Esophagus squamous epithelium (tissue), 5 donors: ENCODE data around the gene ASIC2. TPM values are rescaled to one million over a fixed set of nuclear protein-coding genes. Genes with fewer than 3 reads are reported as not detected.

Experiments used
- DNase-seq: peaks from one replicate; lab custom pipeline; 2025; lab: John Stamatoyannopoulos, UW
- H3K27ac ChIP-seq, 4 donors: fragments of 200-600 bp; sonication (generic); one replicate each; pipeline ENCODE4 v1.5.1; 2016 to 2019; ENCODE audit warnings: mild to moderate bottlenecking in 1 of 4
- H3K27me3 ChIP-seq, 4 donors: fragments of 200-600 bp; sonication (generic); 1 replicate in 3 of 4; 2 replicates in 1 of 4; pipeline versions ENCODE4 v1.5.1 to v1.6.0; 2017 to 2021; ENCODE audit warnings: antibody characterized with exemption in 1 of 4
- H3K36me3 ChIP-seq, 3 donors: fragments of 200-600 bp; sonication (generic); one replicate each; pipeline ENCODE4 v1.5.1; 2016 to 2019
- H3K4me1 ChIP-seq, 3 donors: fragments of 200-600 bp; sonication (generic); one replicate each; pipeline ENCODE4 v1.5.1; 2017 to 2019
- H3K4me3 ChIP-seq, 4 donors: fragments of 200-600 bp; sonication (generic); 1 replicate in 3 of 4; 2 replicates in 1 of 4; pipeline ENCODE4 v1.5.1; 2016 to 2019; ENCODE audit warnings: mild to moderate bottlenecking in 2 of 4, moderate library complexity in 1 of 4
- H3K9me3 ChIP-seq, 3 donors: fragments of 200-600 bp; sonication (generic); one replicate each; pipeline ENCODE4 v1.5.1; 2016 to 2019
- POLR2A ChIP-seq, 4 donors: fragments of 450-650 bp; IDR thresholded peaks; one replicate each; pipeline ENCODE4 v1.6.1; 2017; ENCODE audit warnings: antibody characterized with exemption in 4 of 4, mild to moderate bottlenecking in 4 of 4, moderate library complexity in 3 of 4
- WGBS, 2 donors: methylation state at CpG; one replicate each; pipeline ENCODE4 v1.1.5; 2018; 5-methylcytosine and 5-hydroxymethylcytosine counted together
- intact Hi-C: fragments of 100-400 bp; cut with DNase I; formaldehyde crosslinking; loops from one replicate; pipeline ENCODE4 v1.15.0; 2022
- total RNA-seq, 4 donors: library from RNA; depleted of rRNA; stranded (reverse); fragments of >200 nt; gene quantifications; one replicate each; pipeline ENCODE4 v1.1.0, GENCODE V29; 2016
- TF ChIP-seq, protein P1 (sequence below), 6 experiments: fragments of 450-650 bp in 4 of 6; fragments of 200-600 bp in 2 of 6; sonication (generic) in 2 of 6; IDR thresholded peaks; one replicate each; pipeline ENCODE4 v1.5.1; 2016 to 2019; ENCODE audit warnings: antibody characterized with exemption in 6 of 6, mild to moderate bottlenecking in 4 of 6, moderate library complexity in 4 of 6
- donor health status: DM: yes; HTN: yes; CAD: no.

The ASIC2 gene
- total RNA-seq, 4 donors from 2014 or later: 0.29 TPM; not detected in 3

- Histone ChIP-seq H3K36me3 (no peaks in the 10 kb centered on the region), H3K4me3 (no peak overlapping the region), H3K27me3 (peaks cover 0 to 65% (median 0%) of the 10 kb centered on the region in 4 donors), H3K27ac (no peak overlapping the region), H3K9me3 (no peaks in the 10 kb centered on the region), H3K4me1 (no peaks in the 10 kb centered on the region)
- intact Hi-C loops: no loop called here
- 62 to 70% methylated on average over 8 to 9 of the region's 9 CpGs for whole genome bisulfite sequencing, 2 donors
- TF ChIP-seq POLR2A (IDR thresholded peaks at IDR 0.05): no peak
- TF ChIP-seq, protein P1, sequence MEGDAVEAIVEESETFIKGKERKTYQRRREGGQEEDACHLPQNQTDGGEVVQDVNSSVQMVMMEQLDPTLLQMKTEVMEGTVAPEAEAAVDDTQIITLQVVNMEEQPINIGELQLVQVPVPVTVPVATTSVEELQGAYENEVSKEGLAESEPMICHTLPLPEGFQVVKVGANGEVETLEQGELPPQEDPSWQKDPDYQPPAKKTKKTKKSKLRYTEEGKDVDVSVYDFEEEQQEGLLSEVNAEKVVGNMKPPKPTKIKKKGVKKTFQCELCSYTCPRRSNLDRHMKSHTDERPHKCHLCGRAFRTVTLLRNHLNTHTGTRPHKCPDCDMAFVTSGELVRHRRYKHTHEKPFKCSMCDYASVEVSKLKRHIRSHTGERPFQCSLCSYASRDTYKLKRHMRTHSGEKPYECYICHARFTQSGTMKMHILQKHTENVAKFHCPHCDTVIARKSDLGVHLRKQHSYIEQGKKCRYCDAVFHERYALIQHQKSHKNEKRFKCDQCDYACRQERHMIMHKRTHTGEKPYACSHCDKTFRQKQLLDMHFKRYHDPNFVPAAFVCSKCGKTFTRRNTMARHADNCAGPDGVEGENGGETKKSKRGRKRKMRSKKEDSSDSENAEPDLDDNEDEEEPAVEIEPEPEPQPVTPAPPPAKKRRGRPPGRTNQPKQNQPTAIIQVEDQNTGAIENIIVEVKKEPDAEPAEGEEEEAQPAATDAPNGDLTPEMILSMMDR (IDR thresholded peaks at IDR 0.05): no peak
- no peak for DNase-seq
Observed at GRCh38 chr17:33055171-33055611, 237.9 kb downstream of the ASIC2 start.

GRCh38 chr17:33054412-33054811 lies 238.7 kb downstream of the ASIC2 start:
- H3K27ac ChIP-seq: no peak overlapping the region
- TF ChIP-seq, protein P1 (IDR thresholded peaks at IDR 0.05): no peak
- no peak for TF ChIP-seq POLR2A (IDR thresholded peaks at IDR 0.05)
- H3K36me3 ChIP-seq: no peaks in the 10 kb centered on the region
- peaks cover 0 to 68% (median 0%) of the 10 kb centered on the region in 4 donors for H3K27me3 ChIP-seq
- no peaks in the 10 kb centered on the region for H3K9me3 ChIP-seq
- no peak overlapping the region for H3K4me3 ChIP-seq
- H3K4me1 ChIP-seq: no peaks in the 10 kb centered on the region
- intact Hi-C loops: no loop called here
- WGBS, 2 donors: 65 to 68% methylated on average over 3 to 5 of the region's 5 CpGs
- no peak for DNase-seq

DNA sequence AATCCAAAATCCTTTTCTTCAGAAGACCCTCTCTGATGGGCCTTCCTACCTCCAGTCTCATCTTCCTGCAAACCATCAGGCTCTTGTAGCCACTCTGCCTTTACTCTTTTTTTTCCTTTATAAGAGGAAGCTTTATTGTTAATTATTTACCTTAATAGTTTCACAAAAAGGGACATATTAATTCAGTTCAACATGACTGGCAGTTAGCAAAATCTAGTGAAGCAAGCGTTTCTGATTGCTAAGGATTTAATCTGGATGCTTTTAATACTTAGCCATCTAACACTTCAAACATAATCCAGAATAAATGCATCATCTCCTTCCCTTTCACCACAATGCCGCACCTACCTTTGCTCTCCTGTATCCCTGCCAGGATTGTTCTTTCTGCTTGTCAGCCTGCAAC lies 239.4 kb downstream of the ASIC2 start:
- WGBS, 2 donors: 34 to 49% methylated on average over 2 of the region's 2 CpGs
- H3K27ac ChIP-seq: no peak overlapping the region
- peaks cover 0 to 75% (median 0%) of the 10 kb centered on the region in 4 donors for H3K27me3 ChIP-seq
- no peak overlapping the region for H3K4me3 ChIP-seq
- TF ChIP-seq POLR2A (IDR thresholded peaks at IDR 0.05): no peak
- TF ChIP-seq, protein P1 (IDR thresholded peaks at IDR 0.05): no peak
- H3K9me3 ChIP-seq: no peaks in the 10 kb centered on the region
- DNase-seq: no peak
- no peaks in the 10 kb centered on the region for H3K36me3 ChIP-seq
- no peaks in the 10 kb centered on the region for H3K4me1 ChIP-seq
- intact Hi-C loops: no loop called here

DNA sequence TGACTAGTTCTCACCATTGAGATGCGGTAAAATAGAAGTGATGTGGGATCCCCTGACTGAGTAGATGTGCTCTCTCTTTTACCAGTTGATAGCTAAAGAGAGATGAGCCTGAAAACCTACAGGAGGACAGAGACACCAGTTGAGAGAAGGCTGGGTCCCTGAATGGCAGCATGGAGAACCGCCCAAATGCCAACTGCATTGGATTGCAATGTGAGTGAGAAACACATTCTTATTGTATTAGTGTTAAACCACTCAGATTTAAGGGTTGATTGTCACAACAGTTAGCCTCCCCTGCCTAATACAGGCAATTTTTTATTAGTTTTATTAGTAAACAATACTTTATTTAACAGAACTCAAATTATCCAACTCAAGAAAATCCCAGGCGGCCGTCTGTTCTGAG lies 240.2 kb downstream of the ASIC2 start:
- H3K27ac ChIP-seq: no peak overlapping the region
- intact Hi-C loops: no loop called here
- no peaks in the 10 kb centered on the region for H3K36me3 ChIP-seq
- no peak for DNase-seq
- H3K27me3 ChIP-seq: peaks cover 0 to 80% (median 0%) of the 10 kb centered on the region in 4 donors
- no peak for TF ChIP-seq POLR2A (IDR thresholded peaks at IDR 0.05)
- TF ChIP-seq, protein P1 (IDR thresholded peaks at IDR 0.05): no peak
- WGBS, 2 donors: 89 to 91% methylated on average over 4 of the region's 4 CpGs
- H3K4me1 ChIP-seq: no peaks in the 10 kb centered on the region
- no peak overlapping the region for H3K4me3 ChIP-seq
- H3K9me3 ChIP-seq: no peaks in the 10 kb centered on the region

DNA sequence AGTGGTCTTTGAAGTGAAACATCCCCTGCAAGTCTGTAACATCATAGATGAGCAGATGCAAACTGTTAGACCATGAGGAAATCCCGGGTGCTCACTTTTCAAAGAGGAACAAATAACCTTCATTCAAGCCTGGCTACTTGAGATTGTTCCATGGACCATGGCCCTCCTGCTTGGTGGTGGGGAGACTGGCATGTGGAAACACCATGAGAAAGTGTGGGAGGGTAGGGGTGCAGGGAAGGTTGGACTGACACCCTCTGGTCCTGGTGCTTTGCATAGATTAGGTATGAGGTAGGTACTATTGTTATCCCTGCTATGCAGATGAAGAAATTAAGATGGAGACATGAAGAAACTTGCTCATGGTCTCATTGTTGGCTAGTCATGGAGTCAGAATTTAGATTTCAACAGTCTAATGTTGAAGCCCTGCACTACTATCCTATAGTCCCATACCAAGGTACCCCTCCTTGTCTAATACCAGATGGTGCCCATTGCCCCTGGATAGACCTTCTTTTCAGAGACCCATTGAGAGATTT lies 242.4 kb downstream of the ASIC2 start:
- intact Hi-C loops: no loop called here
- no peaks in the 10 kb centered on the region for H3K36me3 ChIP-seq
- 38 to 75% methylated on average over 1 of the region's 1 CpG for WGBS, 2 donors
- H3K27ac ChIP-seq: no peak overlapping the region
- H3K4me1 ChIP-seq: no peaks in the 10 kb centered on the region
- H3K4me3 ChIP-seq: no peak overlapping the region
- no peaks in the 10 kb centered on the region for H3K9me3 ChIP-seq
- DNase-seq: no peak
- no peak for TF ChIP-seq POLR2A (IDR thresholded peaks at IDR 0.05)
- TF ChIP-seq, protein P1 (IDR thresholded peaks at IDR 0.05): no peak
- peaks cover 0 to 66% (median 0%) of the 10 kb centered on the region in 4 donors for H3K27me3 ChIP-seq
